OCI-LY7 (cell line): ENCODE data around the gene KCNMA1. TPM values are rescaled to one million over a fixed set of nuclear protein-coding genes. Genes with fewer than 3 reads are reported as not detected.

Experiments used
- BruUV-seq: library from RNA; stranded (reverse); fragments of 400-500 nt; replicated peaks from 2 replicates; lab custom pipeline; 2021; lab: Mats Ljungman, UMichigan
- CTCF ChIA-PET: fragments of 300-600 bp; sonication (Branson Sonifier 250); formaldehyde crosslinking; loops from one replicate; lab custom pipeline; 2022; ENCODE audit warnings: antibody characterized with exemption; ENCODE audit not compliant: unreplicated experiment; lab: Charles Lee
- POLR2A ChIA-PET: fragments of 300-600 bp; sonication (Branson Sonifier 250); formaldehyde crosslinking; loops from one replicate; lab custom pipeline; 2022; ENCODE audit warnings: antibody characterized with exemption; lab: Charles Lee
- DNase-seq: peaks from one replicate; pipeline ENCODE4 v3.0.0-alpha.2; 2015; ENCODE audit warnings: low spot score
- H2AFZ ChIP-seq: fragments of 200-600 bp; sonication (generic), shearing (Covaris generic); 2 replicates; pipeline ENCODE4 v1.6.1; 2014; ENCODE audit warnings: mild to moderate bottlenecking, antibody characterized with exemption, low read length, moderate library complexity
- H3K27ac ChIP-seq: fragments of 200-600 bp; sonication (generic); 2 replicates; pipeline ENCODE4 v1.5.1; 2014; ENCODE audit warnings: mixed run types, low read depth, mild to moderate bottlenecking, moderate library complexity, low read length, inconsistent platforms; ENCODE audit not compliant: poor library complexity, severe bottlenecking
- H3K36me3 ChIP-seq: fragments of 200-600 bp; sonication (generic); 2 replicates; pipeline ENCODE4 v1.6.1; 2014; ENCODE audit warnings: mild to moderate bottlenecking, antibody characterized with exemption, low read length, moderate library complexity, mixed read lengths; ENCODE audit not compliant: insufficient read depth
- H3K4me1 ChIP-seq: fragments of 200-600 bp; sonication (generic); 2 replicates; pipeline ENCODE4 v1.5.1; 2014; ENCODE audit warnings: mild to moderate bottlenecking, low read length; ENCODE audit not compliant: insufficient read depth, poor library complexity, severe bottlenecking
- H3K4me2 ChIP-seq: fragments of 200-600 bp; sonication (generic); 2 replicates; pipeline ENCODE4 v1.6.1; 2014; ENCODE audit warnings: mild to moderate bottlenecking, low read length
- H3K4me3 ChIP-seq: fragments of 200-600 bp; sonication (generic); 2 replicates; pipeline ENCODE4 v1.5.1; 2014; ENCODE audit warnings: mild to moderate bottlenecking, low read depth, low read length; ENCODE audit not compliant: poor library complexity, severe bottlenecking
- H3K79me2 ChIP-seq: fragments of 200-600 bp; sonication (generic); 2 replicates; pipeline ENCODE4 v1.6.1; 2016; ENCODE audit warnings: low read depth, mild to moderate bottlenecking, low read length, moderate library complexity, mixed read lengths; ENCODE audit not compliant: insufficient read depth
- H3K9me2 ChIP-seq: fragments of 200-600 bp; sonication (generic); 2 replicates; pipeline ENCODE4 v1.6.1; 2016; ENCODE audit warnings: mild to moderate bottlenecking, low read length, mixed read lengths; ENCODE audit not compliant: insufficient read depth
- H3K9me3 ChIP-seq: fragments of 200-600 bp; sonication (generic); 2 replicates; pipeline ENCODE4 v1.6.1; 2014; ENCODE audit warnings: mild to moderate bottlenecking, mixed run types, low read length, mixed read lengths
- H4K20me1 ChIP-seq: fragments of 200-600 bp; sonication (generic); 2 replicates; pipeline ENCODE4 v1.6.1; 2014; ENCODE audit warnings: mild to moderate bottlenecking, antibody characterized with exemption, low read length, moderate library complexity, mixed read lengths; ENCODE audit not compliant: insufficient read depth
- EZH2phosphoT487 ChIP-seq: fragments of 200-600 bp; sonication (generic); IDR thresholded peaks from 2 replicates; pipeline ENCODE4 v1.6.1; 2018; ENCODE audit warnings: low read depth, borderline replicate concordance, mild to moderate bottlenecking, mixed run types, antibody characterized with exemption, low read length, moderate library complexity, mixed read lengths
- intact Hi-C: fragments of 100-400 bp; cut with micrococcal nuclease; formaldehyde crosslinking; loops from one replicate; pipeline ENCODE4 v1.10.0; 2022; ENCODE audit not compliant: unreplicated experiment
- total RNA-seq, 2 experiments: library from RNA; depleted of rRNA in 1 of 2; stranded (reverse); fragments of >200 nt in 1 of 2; shearing (Covaris generic) in 1 of 2; gene quantifications; 2 replicates each; pipeline ENCODE4 v1.2.3, GENCODE V29; 2014 to 2022
- TF ChIP-seq, protein P1 (sequence below): fragments of 200-600 bp; sonication (generic); conservative IDR thresholded peaks from 2 replicates; pipeline ENCODE4 v1.5.1; 2014; ENCODE audit warnings: mild to moderate bottlenecking, antibody characterized with exemption, low read length, moderate library complexity, mixed read lengths

The KCNMA1 gene
- total RNA-seq, 2 experiments from 2014 or later: not detected

GRCh38 chr10:77494327-77494726, 143.3 kb downstream of the KCNMA1 start:
- no peaks in the 10 kb centered on the region for H3K36me3 ChIP-seq
- no TSS peak for BruUV-seq
- no peak overlapping the region for H2AFZ ChIP-seq
- ChIA-PET POLR2A (no interaction called here), CTCF (no interaction called here)
- DNase-seq: no peak
- H4K20me1 ChIP-seq: no peaks in the 10 kb centered on the region
- H3K27ac ChIP-seq: no peak overlapping the region
- no peaks in the 10 kb centered on the region for H3K9me3 ChIP-seq
- H3K9me2 ChIP-seq: no peaks in the 10 kb centered on the region
- no peaks in the 10 kb centered on the region for H3K79me2 ChIP-seq
- intact Hi-C loops: no loop called here
- H3K4me2 ChIP-seq: no peak overlapping the region
- H3K4me1 ChIP-seq: no peaks in the 10 kb centered on the region
- H3K4me3 ChIP-seq: no peak overlapping the region
- no peak for TF ChIP-seq EZH2phosphoT487

DNA sequence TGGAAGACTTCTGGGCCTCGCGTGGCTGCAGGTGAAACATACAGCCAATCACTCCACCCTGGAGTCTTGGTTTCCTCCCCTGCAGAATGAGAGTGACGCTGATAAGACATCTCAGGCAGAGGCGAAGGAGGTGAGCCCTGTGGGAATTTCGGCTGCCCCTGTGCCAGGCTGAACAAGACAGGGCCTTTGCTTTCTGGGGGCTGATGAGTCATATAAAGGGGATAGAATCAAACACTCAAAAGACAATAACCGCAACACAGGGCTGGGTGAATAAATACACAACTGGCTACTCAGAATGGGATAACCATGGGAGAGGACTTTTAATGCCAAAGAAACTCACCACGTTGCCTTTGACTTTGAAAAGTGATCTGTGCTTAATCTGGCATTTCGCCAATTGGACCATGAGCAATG, 143.8 kb downstream of the KCNMA1 start:
- Histone ChIP-seq H3K79me2 (no peaks in the 10 kb centered on the region), H3K4me2 (no peak overlapping the region), H3K4me1 (no peaks in the 10 kb centered on the region), H3K4me3 (no peak overlapping the region), H3K27ac (no peak overlapping the region), H2AFZ (no peak overlapping the region), H3K9me2 (no peaks in the 10 kb centered on the region), H4K20me1 (no peaks in the 10 kb centered on the region), H3K9me3 (no peaks in the 10 kb centered on the region), H3K36me3 (no peaks in the 10 kb centered on the region)
- intact Hi-C loops: no loop called here
- no peak for DNase-seq
- POLR2A ChIA-PET: no interaction called here
- TF ChIP-seq, protein P1, sequence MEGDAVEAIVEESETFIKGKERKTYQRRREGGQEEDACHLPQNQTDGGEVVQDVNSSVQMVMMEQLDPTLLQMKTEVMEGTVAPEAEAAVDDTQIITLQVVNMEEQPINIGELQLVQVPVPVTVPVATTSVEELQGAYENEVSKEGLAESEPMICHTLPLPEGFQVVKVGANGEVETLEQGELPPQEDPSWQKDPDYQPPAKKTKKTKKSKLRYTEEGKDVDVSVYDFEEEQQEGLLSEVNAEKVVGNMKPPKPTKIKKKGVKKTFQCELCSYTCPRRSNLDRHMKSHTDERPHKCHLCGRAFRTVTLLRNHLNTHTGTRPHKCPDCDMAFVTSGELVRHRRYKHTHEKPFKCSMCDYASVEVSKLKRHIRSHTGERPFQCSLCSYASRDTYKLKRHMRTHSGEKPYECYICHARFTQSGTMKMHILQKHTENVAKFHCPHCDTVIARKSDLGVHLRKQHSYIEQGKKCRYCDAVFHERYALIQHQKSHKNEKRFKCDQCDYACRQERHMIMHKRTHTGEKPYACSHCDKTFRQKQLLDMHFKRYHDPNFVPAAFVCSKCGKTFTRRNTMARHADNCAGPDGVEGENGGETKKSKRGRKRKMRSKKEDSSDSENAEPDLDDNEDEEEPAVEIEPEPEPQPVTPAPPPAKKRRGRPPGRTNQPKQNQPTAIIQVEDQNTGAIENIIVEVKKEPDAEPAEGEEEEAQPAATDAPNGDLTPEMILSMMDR: no peak
- TF ChIP-seq EZH2phosphoT487: no peak
- no TSS peak for BruUV-seq
- CTCF ChIA-PET: no interaction called here

GRCh38 chr10:77493239-77493806, 144.3 kb downstream of the KCNMA1 start:
- Histone ChIP-seq H3K9me2 (no peaks in the 10 kb centered on the region), H3K27ac (no peak overlapping the region), H3K36me3 (no peaks in the 10 kb centered on the region), H4K20me1 (no peaks in the 10 kb centered on the region), H2AFZ (no peak overlapping the region), H3K4me1 (no peaks in the 10 kb centered on the region), H3K79me2 (no peaks in the 10 kb centered on the region), H3K9me3 (no peaks in the 10 kb centered on the region), H3K4me2 (no peak overlapping the region), H3K4me3 (no peak overlapping the region)
- POLR2A ChIA-PET: interaction anchor here (0.5 kb wide), 1 partner anchor 127 kb away, joined by 4 read pairs; no protein-coding TSS in a partner anchor
- intact Hi-C loops: no loop called here
- CTCF ChIA-PET: no interaction called here
- DNase-seq: no peak
- TF ChIP-seq, protein P1: no peak
- no peak for TF ChIP-seq EZH2phosphoT487
- no TSS peak for BruUV-seq
